ENCODE results near the gene HERC5. TPM values are rescaled to one million over a fixed set of nuclear protein-coding genes. Genes with fewer than 3 reads are reported as not detected.

The HERC5 gene
- total RNA-seq, 1 experiment from 2014 or later = 4.6 TPM

GRCh38 chr4:88489100-88489761, 32.3 kb downstream of the HERC5 start:
- Histone ChIP-seq H3K4me3 (no peak overlapping the region), H3K27me3 (ENCODE audit: insufficient read depth, low read depth) (no peaks in the 10 kb centered on the region), H3K36me3 (ENCODE audit: low read depth) (no peaks in the 10 kb centered on the region), H3K4me2 (no peak overlapping the region), H2AFZ (no peak overlapping the region), H3K4me1 (replicated peaks; ENCODE audit: insufficient read depth) (no peaks in the 10 kb centered on the region), H3K9me3 (ENCODE audit: insufficient read depth, low read depth) (no peaks in the 10 kb centered on the region), H3K9me2 (ENCODE audit: insufficient read depth) (no peaks in the 10 kb centered on the region), H3K79me2 (ENCODE audit: low read depth) (no peaks in the 10 kb centered on the region), H4K20me1 (ENCODE audit: insufficient read depth) (no peaks in the 10 kb centered on the region), H3F3A (ENCODE audit: insufficient read depth, low read depth) (no peaks in the 10 kb centered on the region), H3K27ac (no peak overlapping the region)
- ChIA-PET CTCF (interaction anchor here (1.0 kb wide), 1 partner anchor 270 kb away, joined by 3 read pairs; no protein-coding TSS in a partner anchor), POLR2A (ENCODE audit: unreplicated experiment) (no interaction called here)
- intact Hi-C loops (cut with micrococcal nuclease; ENCODE audit: unreplicated experiment) = no loop called here
- no TSS peak for BruUV-seq (replicated peaks)
- TF ChIP-seq CTCF (conservative IDR thresholded peaks at IDR 0.05) (no peak), EZH2 (IDR thresholded peaks at IDR 0.05; ENCODE audit: low read depth) (no peak)
- DNase-seq = no peak

GRCh38 chr4:88497859-88498409, 41.0 kb downstream of the HERC5 start:
- no TSS peak for BruUV-seq (replicated peaks)

GRCh38 chr4:88503344-88503743, 46.4 kb downstream of the HERC5 start:
- no peak for DNase-seq
- no peaks in the 10 kb centered on the region for H4K20me1 ChIP-seq (ENCODE audit: insufficient read depth)
- no peaks in the 10 kb centered on the region for H3K9me3 ChIP-seq (ENCODE audit: insufficient read depth, low read depth)
- H2AFZ ChIP-seq = no peak overlapping the region
- H3F3A ChIP-seq (ENCODE audit: insufficient read depth, low read depth) = no peaks in the 10 kb centered on the region
- no peaks in the 10 kb centered on the region for H3K79me2 ChIP-seq (ENCODE audit: low read depth)
- H3K27me3 ChIP-seq (ENCODE audit: insufficient read depth, low read depth) = no peaks in the 10 kb centered on the region
- TF ChIP-seq CTCF (conservative IDR thresholded peaks at IDR 0.05) (no peak), EZH2 (IDR thresholded peaks at IDR 0.05; ENCODE audit: low read depth) (no peak)
- no peak overlapping the region for H3K4me2 ChIP-seq
- H3K9me2 ChIP-seq (ENCODE audit: insufficient read depth) = no peaks in the 10 kb centered on the region
- H3K27ac ChIP-seq = no peak overlapping the region
- ChIA-PET POLR2A (ENCODE audit: unreplicated experiment) (no interaction called here), CTCF (no interaction called here)
- no TSS peak for BruUV-seq (replicated peaks)
- H3K36me3 ChIP-seq (ENCODE audit: low read depth) = no peaks in the 10 kb centered on the region
- no peak overlapping the region for H3K4me3 ChIP-seq
- intact Hi-C loops (cut with micrococcal nuclease; ENCODE audit: unreplicated experiment) = no loop called here
- H3K4me1 ChIP-seq (replicated peaks; ENCODE audit: insufficient read depth) = no peaks in the 10 kb centered on the region

More at GRCh38 chr4:88497859-88498409, 41.0 kb downstream of the HERC5 start:
- H3K27me3 ChIP-seq (ENCODE audit: insufficient read depth, low read depth) = no peaks in the 10 kb centered on the region
- no peaks in the 10 kb centered on the region for H3F3A ChIP-seq (ENCODE audit: insufficient read depth, low read depth)
- CTCF ChIA-PET = no interaction called here
- intact Hi-C loops (cut with micrococcal nuclease; ENCODE audit: unreplicated experiment) = no loop called here
- H3K9me2 ChIP-seq (ENCODE audit: insufficient read depth) = no peaks in the 10 kb centered on the region
- H3K4me2 ChIP-seq = no peak overlapping the region
- no peaks in the 10 kb centered on the region for H3K36me3 ChIP-seq (ENCODE audit: low read depth)
- H4K20me1 ChIP-seq (ENCODE audit: insufficient read depth) = no peaks in the 10 kb centered on the region
- no peak overlapping the region for H3K4me3 ChIP-seq
- H3K9me3 ChIP-seq (ENCODE audit: insufficient read depth, low read depth) = no peaks in the 10 kb centered on the region
- no peak overlapping the region for H3K27ac ChIP-seq
- TF ChIP-seq EZH2 (IDR thresholded peaks at IDR 0.05; ENCODE audit: low read depth) (no peak), CTCF (conservative IDR thresholded peaks at IDR 0.05) (no peak)
- H3K4me1 ChIP-seq (replicated peaks; ENCODE audit: insufficient read depth) = no peaks in the 10 kb centered on the region
- DNase-seq = no peak
- POLR2A ChIA-PET (ENCODE audit: unreplicated experiment) = no interaction called here
- no peaks in the 10 kb centered on the region for H3K79me2 ChIP-seq (ENCODE audit: low read depth)
- H2AFZ ChIP-seq = no peak overlapping the region
